IPS DF 19.7 (cell line): ENCODE measurements around the gene AVPR1A.
A peak's percentile ranks its signal among the peaks of the same experiment; 100 is the strongest.
"Not testable (repeated sequence)": the region's sequence is repeated elsewhere in the genome, so short reads cannot be mapped to it uniquely, and the experiment has no call there.

Experiments used
- DNase-seq: peaks from one replicate; pipeline ENCODE4 v3.0.0-alpha.2; 2013; ENCODE audit warnings: low read depth, low spot score

AVPR1A gene

GRCh38 chr12:63150713-63151622 is at the start of gene AVPR1A:
Gene AVPR1A (minus strand): TSS chr12:63151201. CDS start chr12:63150836, 365 bp downstream.
- DNase-seq: peak; percentile 20

- DNase-seq: no peak
These were observed 45.2 kb upstream of the AVPR1A start for GRCh38 chr12:63196168-63196567.

GRCh38 chr12:63179224-63179623 is 28.2 kb upstream of the AVPR1A start:
- no peak for DNase-seq

GRCh38 chr12:63170321-63170720 is 19.3 kb upstream of the AVPR1A start:
- no peak for DNase-seq

- DNase-seq: not testable (repeated sequence)
These were observed 16.7 kb upstream of the AVPR1A start for GRCh38 chr12:63167741-63168140.

- DNase-seq: no peak
These were observed 13.9 kb upstream of the AVPR1A start for GRCh38 chr12:63164911-63165310.

- no peak for DNase-seq
These were observed 12.5 kb upstream of the AVPR1A start for GRCh38 chr12:63163541-63163940.

- DNase-seq: no peak
These were observed 4.4 kb upstream of the AVPR1A start for GRCh38 chr12:63155375-63155774.

- DNase-seq: no peak
These were observed 3.6 kb upstream of the AVPR1A start for GRCh38 chr12:63154560-63154959.

GRCh38 chr12:63152321-63152700 is 1.3 kb upstream of the AVPR1A start:
- no peak for DNase-seq

- DNase-seq: peak; percentile 57
These were observed 771 bp upstream of the AVPR1A start for GRCh38 chr12:63151623-63152320.

- no peak for DNase-seq
These were observed 890 bp downstream of the AVPR1A start for GRCh38 chr12:63149909-63150712.

GRCh38 chr12:63144556-63144955 is 6.4 kb downstream of the AVPR1A start:
- no peak for DNase-seq

GRCh38 chr12:63138488-63138887 is 12.5 kb downstream of the AVPR1A start:
- no peak for DNase-seq

GRCh38 chr12:63133981-63134380 is 17.0 kb downstream of the AVPR1A start:
- DNase-seq: no peak

GRCh38 chr12:63132201-63132600 is 18.8 kb downstream of the AVPR1A start:
- no peak for DNase-seq

GRCh38 chr12:63129927-63130326 is 21.1 kb downstream of the AVPR1A start:
- DNase-seq: no peak

- DNase-seq: no peak
These were observed 26.2 kb downstream of the AVPR1A start for GRCh38 chr12:63124778-63125177.

GRCh38 chr12:63103494-63104131 is 47.4 kb downstream of the AVPR1A start:
- DNase-seq: no peak

GRCh38 chr12:63101920-63102319 is 49.1 kb downstream of the AVPR1A start:
- DNase-seq: no peak

GRCh38 chr12:63098851-63099250 is 52.1 kb downstream of the AVPR1A start:
- no peak for DNase-seq
